WTC11 (cell line): Measurements from ENCODE around the gene KLHL30. TPM values are rescaled to one million over a fixed set of nuclear protein-coding genes. Genes with fewer than 3 reads are reported as not detected.

Source experiments
- ATAC-seq: fragments of 200-7000 bp; cut with Tn5 transposase; 2 replicates; pipeline ENCODE4 v1.10.0; 2021; ENCODE audit warnings: mild to moderate bottlenecking, moderate library complexity
- CTCF ChIA-PET: fragments of 300-600 bp; sonication (Branson Sonifier 250); formaldehyde crosslinking; loops from one replicate; lab custom pipeline; 2021; ENCODE audit warnings: antibody characterized with exemption; lab: Charles Lee
- POLR2A ChIA-PET: fragments of 350-600 bp; sonication (Branson Sonifier 250); formaldehyde crosslinking; loops from one replicate; lab custom pipeline; 2021; ENCODE audit warnings: antibody characterized with exemption; lab: Charles Lee
- DNase-seq: peaks from one replicate; pipeline ENCODE4 v3.0.0; 2021; ENCODE audit warnings: low spot score
- H3K27ac Mint-ChIP-seq: 2 replicates; pipeline ENCODE4 v1.8.0; 2021; ENCODE audit warnings: mixed read lengths
- H3K27me3 Mint-ChIP-seq: 2 replicates; pipeline ENCODE4 v1.8.0; 2021; ENCODE audit warnings: low read depth, mild to moderate bottlenecking, moderate library complexity, mixed read lengths
- H3K36me3 Mint-ChIP-seq: 2 replicates; pipeline ENCODE4 v1.8.0; 2021; ENCODE audit warnings: mixed read lengths
- H3K4me1 Mint-ChIP-seq: 2 replicates; pipeline ENCODE4 v1.8.0; 2022; ENCODE audit warnings: mixed read lengths
- H3K4me3 Mint-ChIP-seq: 2 replicates; pipeline ENCODE4 v1.8.0; 2021; ENCODE audit warnings: mild to moderate bottlenecking, moderate library complexity, mixed read lengths
- H3K9me3 Mint-ChIP-seq: 2 replicates; pipeline ENCODE4 v1.8.0; 2021; ENCODE audit warnings: mixed read lengths
- AFF4 ChIP-seq: sonication (generic); formaldehyde crosslinking; IDR thresholded peaks from 2 replicates; pipeline ENCODE4 v1.8.1; 2023; ENCODE audit warnings: mild to moderate bottlenecking, missing genetic modification reagents, borderline replicate concordance
- ATF2 ChIP-seq: sonication (generic); formaldehyde crosslinking; IDR thresholded peaks from 2 replicates; pipeline ENCODE4 v1.8.1; 2022; ENCODE audit warnings: low read depth, missing genetic modification reagents, borderline replicate concordance
- CDX4 ChIP-seq: fragments of 250-450 bp; sonication (Bioruptor Pico); IDR thresholded peaks from 2 replicates; pipeline ENCODE4 v1.9.0; 2021; ENCODE audit warnings: moderate library complexity, mild to moderate bottlenecking, inconsistent platforms, borderline replicate concordance
- FOXJ3 ChIP-seq: sonication (generic); formaldehyde crosslinking; IDR thresholded peaks from 2 replicates; pipeline ENCODE4 v1.9.0; 2021; ENCODE audit warnings: missing genetic modification reagents, mild to moderate bottlenecking, borderline replicate concordance
- GABPB1 ChIP-seq: sonication (generic); formaldehyde crosslinking; IDR thresholded peaks from 2 replicates; pipeline ENCODE4 v1.8.1; 2023; ENCODE audit warnings: mild to moderate bottlenecking, missing genetic modification reagents
- GRHL2 ChIP-seq: fragments of 250-450 bp; sonication (Bioruptor Pico); IDR thresholded peaks from 2 replicates; pipeline ENCODE4 v1.8.0; 2022; ENCODE audit warnings: mild to moderate bottlenecking, moderate library complexity; ENCODE audit not compliant: insufficient replicate concordance, severe bottlenecking
- IRF2 ChIP-seq: sonication (generic); formaldehyde crosslinking; IDR thresholded peaks from 2 replicates; pipeline ENCODE4 v1.8.0; 2022; ENCODE audit warnings: low read depth, missing genetic modification reagents, borderline replicate concordance
- KAT7 ChIP-seq: sonication (generic); formaldehyde crosslinking; IDR thresholded peaks from 2 replicates; pipeline ENCODE4 v1.8.1; 2023; ENCODE audit warnings: missing genetic modification reagents, mild to moderate bottlenecking, borderline replicate concordance
- SMAD3 ChIP-seq: sonication (generic); formaldehyde crosslinking; IDR thresholded peaks from 2 replicates; pipeline ENCODE4 v1.8.0; 2022; ENCODE audit warnings: missing genetic modification reagents, mild to moderate bottlenecking, borderline replicate concordance
- ZNF121 ChIP-seq: sonication (generic); formaldehyde crosslinking; IDR thresholded peaks from 2 replicates; pipeline ENCODE4 v1.8.0; 2023; ENCODE audit warnings: missing genetic modification reagents
- ZNF138 ChIP-seq: sonication (generic); formaldehyde crosslinking; conservative IDR thresholded peaks from 2 replicates; pipeline ENCODE4 v1.8.1; 2022; ENCODE audit warnings: mild to moderate bottlenecking, moderate library complexity, missing genetic modification reagents
- ZNF425 ChIP-seq: fragments of 250-450 bp; sonication (Bioruptor Pico); conservative IDR thresholded peaks from 2 replicates; pipeline ENCODE4 v1.9.0; 2021; ENCODE audit warnings: mild to moderate bottlenecking
- ZNF532 ChIP-seq: fragments of 250-450 bp; sonication (Bioruptor Pico); IDR thresholded peaks from 2 replicates; pipeline ENCODE4 v1.9.0; 2021; ENCODE audit warnings: mild to moderate bottlenecking, borderline replicate concordance
- total RNA-seq: library from RNA; stranded (reverse); gene quantifications from 3 replicates; pipeline ENCODE4 v1.2.3, GENCODE V29; 2021

KLHL30 gene
- total RNA-seq, 1 experiment from 2014 or later: not detected

GRCh38 chr2:238136820-238137537, 1.5 kb upstream of the KLHL30 start:
- CTCF ChIA-PET: interaction anchor here (1.1 to 4.3 kb wide), 2 partner anchors 9 to 31 kb away, joined by 4 to 41 read pairs; no protein-coding TSS in a partner anchor
- H3K4me3 Mint-ChIP-seq: no peak overlapping the region
- no peaks in the 10 kb centered on the region for H3K9me3 Mint-ChIP-seq
- POLR2A ChIA-PET: no interaction called here
- ATAC-seq (no peak), DNase-seq (no peak)
- no peaks in the 10 kb centered on the region for H3K4me1 Mint-ChIP-seq
- H3K36me3 Mint-ChIP-seq: no peaks in the 10 kb centered on the region
- H3K27me3 Mint-ChIP-seq: no peaks in the 10 kb centered on the region
- H3K27ac Mint-ChIP-seq: no peak overlapping the region
- TF ChIP-seq FOXJ3: no peak
- no peak for TF ChIP-seq GRHL2
- TF ChIP-seq ZNF532 (CRISPR knock-in tag): no peak
- no peak for TF ChIP-seq SMAD3 (CRISPR knock-in tag)
- TF ChIP-seq CDX4 (CRISPR knock-in tag): no peak
- TF ChIP-seq ATF2 (CRISPR knock-in tag): no peak
- peak; percentile 38; the same call in 1 of the 2 replicates for TF ChIP-seq GABPB1 (CRISPR knock-in tag)

GRCh38 chr2:238137885-238138284, 583 bp upstream of the KLHL30 start:
- ATAC-seq (no peak), DNase-seq (no peak)
- CTCF ChIA-PET: interaction anchor here (1.1 to 4.3 kb wide), 4 partner anchors 10 to 125 kb away, joined by 4 to 41 read pairs (median 12); no protein-coding TSS in a partner anchor
- Mint-ChIP-seq H3K4me1 (no peaks in the 10 kb centered on the region), H3K36me3 (no peaks in the 10 kb centered on the region), H3K9me3 (no peaks in the 10 kb centered on the region), H3K27ac (no peak overlapping the region), H3K27me3 (no peaks in the 10 kb centered on the region), H3K4me3 (no peak overlapping the region)
- TF ChIP-seq ZNF121 (CRISPR knock-in tag): no peak
- TF ChIP-seq IRF2 (CRISPR knock-in tag): no peak
- no peak for TF ChIP-seq KAT7 (CRISPR knock-in tag)
- TF ChIP-seq AFF4 (CRISPR knock-in tag): no peak
- TF ChIP-seq ZNF425: no peak
- TF ChIP-seq ZNF138 (CRISPR knock-in tag): no peak
- POLR2A ChIA-PET: no interaction called here
